SK-N-SH treated with all-trans-retinoic acid at 6 μM for 48 hours (cell line): ENCODE data around the gene DPP10.

Source experiments
- ATAC-seq: fragments of 200-7000 bp; cut with Tn5 transposase; 3 replicates; pipeline ENCODE4 v1.9.1; 2020; ENCODE audit warnings: mild to moderate bottlenecking, moderate library complexity
- ARNTL ChIP-seq: fragments of 450-650 bp; formaldehyde crosslinking; IDR thresholded peaks from 2 replicates; pipeline ENCODE4 v1.5.0; 2020; ENCODE audit warnings: low read depth, mild to moderate bottlenecking, moderate library complexity, borderline replicate concordance
- BACH2 ChIP-seq: fragments of 250-450 bp; sonication (Bioruptor Pico); IDR thresholded peaks from 2 replicates; pipeline ENCODE4 v1.9.0; 2021; ENCODE audit warnings: mild to moderate bottlenecking, borderline replicate concordance
- CREB5 ChIP-seq: fragments of 250-450 bp; sonication (Bioruptor Pico); IDR thresholded peaks from 2 replicates; pipeline ENCODE4 v1.5.1; 2020; ENCODE audit warnings: low read depth, mild to moderate bottlenecking, moderate library complexity
- CSDC2 ChIP-seq: fragments of 250-450 bp; sonication (Bioruptor Pico); IDR thresholded peaks from 2 replicates; pipeline ENCODE4 v1.5.0; 2020; ENCODE audit warnings: mild to moderate bottlenecking, moderate library complexity
- ESRRG ChIP-seq: fragments of 250-450 bp; sonication (Bioruptor Pico); IDR thresholded peaks from 2 replicates; pipeline ENCODE4 v1.6.1; 2021; ENCODE audit warnings: mild to moderate bottlenecking
- ISL1 ChIP-seq: fragments of 250-450 bp; sonication (Bioruptor Pico); IDR thresholded peaks from 2 replicates; pipeline ENCODE4 v2.1.2; 2022; ENCODE audit warnings: mild to moderate bottlenecking, moderate library complexity
- OSR1 ChIP-seq: fragments of 250-450 bp; sonication (Bioruptor Pico); IDR thresholded peaks from 2 replicates; pipeline ENCODE4 v1.8.0; 2022; ENCODE audit warnings: moderate library complexity, mild to moderate bottlenecking, inconsistent platforms
- POU6F1 ChIP-seq: fragments of 250-450 bp; sonication (Bioruptor Pico); IDR thresholded peaks from 2 replicates; pipeline ENCODE4 v1.8.0; 2021; ENCODE audit warnings: low read depth, mild to moderate bottlenecking, moderate library complexity, borderline replicate concordance
- PPARA ChIP-seq: fragments of 250-450 bp; sonication (Bioruptor Pico); IDR thresholded peaks from 2 replicates; pipeline ENCODE4 v1.5.0; 2020; ENCODE audit warnings: mild to moderate bottlenecking, borderline replicate concordance
- RARB ChIP-seq: fragments of 250-450 bp; sonication (Bioruptor Pico); IDR thresholded peaks from 2 replicates; pipeline ENCODE4 v1.8.0; 2021; ENCODE audit warnings: mild to moderate bottlenecking, moderate library complexity
- SNAI2 ChIP-seq: fragments of 250-450 bp; sonication (Bioruptor Pico); IDR thresholded peaks from 2 replicates; pipeline ENCODE4 v1.5.0; 2020; ENCODE audit warnings: mild to moderate bottlenecking, moderate library complexity
- TCF4 ChIP-seq: fragments of 250-450 bp; sonication (Bioruptor Pico); IDR thresholded peaks from 2 replicates; pipeline ENCODE4 v1.8.0; 2021; ENCODE audit warnings: mild to moderate bottlenecking, moderate library complexity, borderline replicate concordance
- TOX ChIP-seq: fragments of 250-450 bp; sonication (Bioruptor Pico); IDR thresholded peaks from 2 replicates; pipeline ENCODE4 v1.8.0; 2021; ENCODE audit warnings: mild to moderate bottlenecking, moderate library complexity, borderline replicate concordance
- ZC3H10 ChIP-seq: fragments of 250-450 bp; sonication (Bioruptor Pico); IDR thresholded peaks from 2 replicates; pipeline ENCODE4 v1.5.1; 2021; ENCODE audit warnings: mild to moderate bottlenecking, moderate library complexity
- ZFP3 ChIP-seq: fragments of 250-450 bp; sonication (Bioruptor Pico); IDR thresholded peaks from 2 replicates; pipeline ENCODE4 v1.5.0; 2020; ENCODE audit warnings: mild to moderate bottlenecking, moderate library complexity
- ZFP30 ChIP-seq: fragments of 450-650 bp; formaldehyde crosslinking; IDR thresholded peaks from 2 replicates; pipeline ENCODE4 v1.5.0; 2022; ENCODE audit warnings: mild to moderate bottlenecking, moderate library complexity
- ZNF565 ChIP-seq: fragments of 450-650 bp; formaldehyde crosslinking; conservative IDR thresholded peaks from 2 replicates; pipeline ENCODE4 v1.5.0; 2020; ENCODE audit warnings: low read depth, mild to moderate bottlenecking, moderate library complexity
- ZNF8 ChIP-seq: fragments of 450-650 bp; formaldehyde crosslinking; IDR thresholded peaks from 2 replicates; pipeline ENCODE4 v1.5.0; 2020; ENCODE audit warnings: mild to moderate bottlenecking, moderate library complexity
- TF ChIP-seq, protein P1 (sequence below): fragments of 250-450 bp; sonication (Bioruptor Pico); IDR thresholded peaks from 2 replicates; pipeline ENCODE4 v1.5.0; 2020; ENCODE audit warnings: mild to moderate bottlenecking, moderate library complexity
- TF ChIP-seq, protein P2 (sequence below): fragments of 250-450 bp; sonication (Bioruptor Pico); IDR thresholded peaks from 2 replicates; pipeline ENCODE4 v1.8.0; 2020; ENCODE audit warnings: mild to moderate bottlenecking, moderate library complexity, borderline replicate concordance
- TF ChIP-seq, protein P3 (sequence below): fragments of 250-450 bp; sonication (Bioruptor Pico); IDR thresholded peaks from 2 replicates; pipeline ENCODE4 v1.5.1; 2021; ENCODE audit warnings: mild to moderate bottlenecking, moderate library complexity

Gene DPP10

DNA sequence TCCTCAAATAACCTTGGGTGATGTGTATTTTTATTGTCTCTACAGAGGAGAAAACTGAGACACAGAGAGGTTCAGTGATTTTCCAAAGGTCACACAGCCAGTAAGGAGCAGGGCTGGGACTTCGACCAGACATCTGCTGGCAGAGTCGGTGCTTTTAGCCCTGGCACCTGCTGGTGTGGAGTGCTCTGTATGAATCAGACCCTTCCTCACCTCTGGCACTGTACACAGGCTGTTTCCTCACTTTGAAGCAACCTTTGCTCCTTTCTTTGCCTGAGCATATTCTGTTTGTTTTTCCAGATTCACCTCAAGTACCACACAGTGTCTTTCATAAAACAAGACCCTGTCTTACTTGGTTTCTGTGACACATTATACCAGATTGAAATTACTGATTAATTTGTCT lies 107.9 kb downstream of the DPP10 start:
- TF ChIP-seq ZNF565 (no peak), ZFP3 (CRISPR knock-in tag) (no peak), TOX (CRISPR knock-in tag) (no peak), POU6F1 (no peak), ESRRG (CRISPR knock-in tag) (no peak), PPARA (CRISPR knock-in tag) (no peak), ZFP30 (CRISPR knock-in tag) (no peak), ISL1 (CRISPR knock-in tag) (no peak), OSR1 (CRISPR knock-in tag) (no peak), RARB (CRISPR knock-in tag) (no peak), ZC3H10 (CRISPR knock-in tag) (no peak), ZNF8 (CRISPR knock-in tag) (no peak), CREB5 (no peak), CSDC2 (CRISPR knock-in tag) (no peak), TCF4 (CRISPR knock-in tag) (no peak), ARNTL (CRISPR knock-in tag) (no peak)
- TF ChIP-seq, protein P1, sequence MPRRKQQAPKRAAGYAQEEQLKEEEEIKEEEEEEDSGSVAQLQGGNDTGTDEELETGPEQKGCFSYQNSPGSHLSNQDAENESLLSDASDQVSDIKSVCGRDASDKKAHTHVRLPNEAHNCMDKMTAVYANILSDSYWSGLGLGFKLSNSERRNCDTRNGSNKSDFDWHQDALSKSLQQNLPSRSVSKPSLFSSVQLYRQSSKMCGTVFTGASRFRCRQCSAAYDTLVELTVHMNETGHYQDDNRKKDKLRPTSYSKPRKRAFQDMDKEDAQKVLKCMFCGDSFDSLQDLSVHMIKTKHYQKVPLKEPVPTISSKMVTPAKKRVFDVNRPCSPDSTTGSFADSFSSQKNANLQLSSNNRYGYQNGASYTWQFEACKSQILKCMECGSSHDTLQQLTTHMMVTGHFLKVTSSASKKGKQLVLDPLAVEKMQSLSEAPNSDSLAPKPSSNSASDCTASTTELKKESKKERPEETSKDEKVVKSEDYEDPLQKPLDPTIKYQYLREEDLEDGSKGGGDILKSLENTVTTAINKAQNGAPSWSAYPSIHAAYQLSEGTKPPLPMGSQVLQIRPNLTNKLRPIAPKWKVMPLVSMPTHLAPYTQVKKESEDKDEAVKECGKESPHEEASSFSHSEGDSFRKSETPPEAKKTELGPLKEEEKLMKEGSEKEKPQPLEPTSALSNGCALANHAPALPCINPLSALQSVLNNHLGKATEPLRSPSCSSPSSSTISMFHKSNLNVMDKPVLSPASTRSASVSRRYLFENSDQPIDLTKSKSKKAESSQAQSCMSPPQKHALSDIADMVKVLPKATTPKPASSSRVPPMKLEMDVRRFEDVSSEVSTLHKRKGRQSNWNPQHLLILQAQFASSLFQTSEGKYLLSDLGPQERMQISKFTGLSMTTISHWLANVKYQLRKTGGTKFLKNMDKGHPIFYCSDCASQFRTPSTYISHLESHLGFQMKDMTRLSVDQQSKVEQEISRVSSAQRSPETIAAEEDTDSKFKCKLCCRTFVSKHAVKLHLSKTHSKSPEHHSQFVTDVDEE (CRISPR knock-in tag) = no peak
- TF ChIP-seq, protein P2, sequence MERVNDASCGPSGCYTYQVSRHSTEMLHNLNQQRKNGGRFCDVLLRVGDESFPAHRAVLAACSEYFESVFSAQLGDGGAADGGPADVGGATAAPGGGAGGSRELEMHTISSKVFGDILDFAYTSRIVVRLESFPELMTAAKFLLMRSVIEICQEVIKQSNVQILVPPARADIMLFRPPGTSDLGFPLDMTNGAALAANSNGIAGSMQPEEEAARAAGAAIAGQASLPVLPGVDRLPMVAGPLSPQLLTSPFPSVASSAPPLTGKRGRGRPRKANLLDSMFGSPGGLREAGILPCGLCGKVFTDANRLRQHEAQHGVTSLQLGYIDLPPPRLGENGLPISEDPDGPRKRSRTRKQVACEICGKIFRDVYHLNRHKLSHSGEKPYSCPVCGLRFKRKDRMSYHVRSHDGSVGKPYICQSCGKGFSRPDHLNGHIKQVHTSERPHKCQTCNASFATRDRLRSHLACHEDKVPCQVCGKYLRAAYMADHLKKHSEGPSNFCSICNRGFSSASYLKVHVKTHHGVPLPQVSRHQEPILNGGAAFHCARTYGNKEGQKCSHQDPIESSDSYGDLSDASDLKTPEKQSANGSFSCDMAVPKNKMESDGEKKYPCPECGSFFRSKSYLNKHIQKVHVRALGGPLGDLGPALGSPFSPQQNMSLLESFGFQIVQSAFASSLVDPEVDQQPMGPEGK = no peak
- TF ChIP-seq, all 23 proteins: peak for 0
- ATAC-seq = no peak

DNA sequence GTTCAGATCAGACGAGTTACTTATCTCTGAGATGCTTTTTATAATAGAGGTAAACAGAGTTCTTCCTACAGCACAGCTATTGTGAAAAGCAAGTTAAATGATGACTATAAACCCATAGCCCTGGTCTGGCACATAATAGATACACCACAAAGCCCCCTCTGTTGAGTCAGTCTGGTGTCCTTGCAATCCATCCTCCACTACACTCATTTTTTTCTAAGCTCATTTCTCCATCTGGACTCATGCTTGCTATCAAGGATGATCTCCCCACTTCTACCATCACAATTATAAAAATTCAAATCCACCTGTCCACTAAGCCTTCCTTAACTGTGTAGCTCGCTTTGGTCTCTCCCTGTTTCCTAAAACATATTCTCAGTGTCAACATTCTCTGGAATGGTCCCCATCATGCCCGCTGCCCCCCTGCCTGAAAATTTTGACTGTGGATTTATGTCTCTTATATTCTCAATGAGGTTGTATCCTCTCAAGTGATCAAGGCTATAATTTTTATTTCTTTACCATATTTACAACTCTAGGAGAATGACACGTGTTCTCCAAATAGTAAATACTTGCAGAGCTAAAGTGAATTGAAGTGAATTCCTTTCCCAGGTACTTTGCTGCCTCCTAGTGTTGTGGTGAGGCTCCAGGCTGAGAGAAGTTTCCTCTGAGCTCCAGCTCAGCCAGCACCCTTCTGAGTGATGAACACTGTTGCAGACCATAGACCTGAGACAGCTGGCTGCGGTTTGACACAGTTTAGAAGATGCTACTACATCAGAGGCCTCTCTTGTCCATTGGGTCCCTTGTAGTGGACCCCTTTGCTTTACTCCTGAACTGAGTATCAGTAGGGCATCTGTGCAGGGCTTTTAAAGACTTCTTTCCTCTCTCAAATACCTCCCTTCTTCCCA lies 108.7 kb downstream of the DPP10 start:
- peak; percentile 36; the same call in 1 of the 3 replicates for ATAC-seq
- TF ChIP-seq ZNF565 (no peak), BACH2 (CRISPR knock-in tag) (no peak), ZC3H10 (CRISPR knock-in tag) (no peak), TCF4 (CRISPR knock-in tag) (no peak), OSR1 (CRISPR knock-in tag) (no peak), CREB5 (no peak), SNAI2 (CRISPR knock-in tag) (no peak), CSDC2 (CRISPR knock-in tag) (no peak), POU6F1 (no peak), ARNTL (CRISPR knock-in tag) (no peak), ZFP3 (CRISPR knock-in tag) (no peak)
- TF ChIP-seq, protein P1 (CRISPR knock-in tag) = no peak
- TF ChIP-seq, protein P3, sequence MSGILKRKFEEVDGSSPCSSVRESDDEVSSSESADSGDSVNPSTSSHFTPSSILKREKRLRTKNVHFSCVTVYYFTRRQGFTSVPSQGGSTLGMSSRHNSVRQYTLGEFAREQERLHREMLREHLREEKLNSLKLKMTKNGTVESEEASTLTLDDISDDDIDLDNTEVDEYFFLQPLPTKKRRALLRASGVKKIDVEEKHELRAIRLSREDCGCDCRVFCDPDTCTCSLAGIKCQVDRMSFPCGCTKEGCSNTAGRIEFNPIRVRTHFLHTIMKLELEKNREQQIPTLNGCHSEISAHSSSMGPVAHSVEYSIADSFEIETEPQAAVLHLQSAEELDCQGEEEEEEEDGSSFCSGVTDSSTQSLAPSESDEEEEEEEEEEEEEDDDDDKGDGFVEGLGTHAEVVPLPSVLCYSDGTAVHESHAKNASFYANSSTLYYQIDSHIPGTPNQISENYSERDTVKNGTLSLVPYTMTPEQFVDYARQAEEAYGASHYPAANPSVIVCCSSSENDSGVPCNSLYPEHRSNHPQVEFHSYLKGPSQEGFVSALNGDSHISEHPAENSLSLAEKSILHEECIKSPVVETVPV (CRISPR knock-in tag) = no peak
- TF ChIP-seq, all 23 proteins: peak for 0
